Naive B cell (primary cell): Measurements from ENCODE around the gene ATP9B. TPM values are rescaled to one million over a fixed set of nuclear protein-coding genes. Genes with fewer than 3 reads are reported as not detected.
"Not testable (repeated sequence)": the region's sequence is repeated elsewhere in the genome, so short reads cannot be mapped to it uniquely, and the experiment has no call there.

Experiments used
- ATAC-seq, 2 donors: fragments of 150-1000 bp; cut with Tn5 transposase; 2 replicates each; pipeline ENCODE4 v1.10.0; 2021; ENCODE audit warnings: low read depth in 2 of 2, mild to moderate bottlenecking in 2 of 2, moderate library complexity in 2 of 2
- DNase-seq: peaks from one replicate; pipeline ENCODE4 v3.0.0; 2022
- H3K27ac Mint-ChIP-seq, 6 donors: one replicate each; pipeline ENCODE4 v1.8.0; 2020 to 2022; ENCODE audit warnings: mild to moderate bottlenecking in 6 of 6, mixed read lengths in 6 of 6, moderate library complexity in 5 of 6, inconsistent platforms in 2 of 6
- H3K27me3 Mint-ChIP-seq, 3 donors: one replicate each; pipeline ENCODE4 v1.8.0; 2021 to 2022; ENCODE audit warnings: mixed read lengths in 3 of 3, mild to moderate bottlenecking in 1 of 3
- H3K36me3 Mint-ChIP-seq, 2 donors: one replicate each; pipeline ENCODE4 v1.8.0; 2020 to 2022; ENCODE audit warnings: mixed read lengths in 2 of 2, inconsistent platforms in 1 of 2, mild to moderate bottlenecking in 1 of 2
- H3K4me1 Mint-ChIP-seq, 3 donors: one replicate each; pipeline ENCODE4 v1.8.0; 2020 to 2022; ENCODE audit warnings: mixed read lengths in 3 of 3, inconsistent platforms in 1 of 3, mild to moderate bottlenecking in 1 of 3, moderate library complexity in 1 of 3
- H3K4me3 Mint-ChIP-seq, 8 donors: one replicate each; pipeline ENCODE4 v1.8.0; 2020 to 2022; ENCODE audit warnings: mild to moderate bottlenecking in 8 of 8, mixed read lengths in 8 of 8, moderate library complexity in 8 of 8, inconsistent platforms in 2 of 8
- H3K9me3 Mint-ChIP-seq, 7 donors: one replicate each; pipeline ENCODE4 v1.8.0; 2020 to 2022; ENCODE audit warnings: mixed read lengths in 7 of 7, mild to moderate bottlenecking in 5 of 7, inconsistent platforms in 2 of 7, moderate library complexity in 1 of 7
- polyA plus RNA-seq, 6 donors: library from polyadenylated mRNA; unstranded; fragments of 300-500 nt; fragmentation: Illumina TruSeq; gene quantifications; one replicate each; pipeline ENCODE4 v1.2.3, GENCODE V29; 2021; ENCODE audit warnings: low read depth in 6 of 6

ATP9B gene
- polyA plus RNA-seq, 6 donors from 2014 or later: 14.7 to 27.6 (median 16.3) TPM

DNA sequence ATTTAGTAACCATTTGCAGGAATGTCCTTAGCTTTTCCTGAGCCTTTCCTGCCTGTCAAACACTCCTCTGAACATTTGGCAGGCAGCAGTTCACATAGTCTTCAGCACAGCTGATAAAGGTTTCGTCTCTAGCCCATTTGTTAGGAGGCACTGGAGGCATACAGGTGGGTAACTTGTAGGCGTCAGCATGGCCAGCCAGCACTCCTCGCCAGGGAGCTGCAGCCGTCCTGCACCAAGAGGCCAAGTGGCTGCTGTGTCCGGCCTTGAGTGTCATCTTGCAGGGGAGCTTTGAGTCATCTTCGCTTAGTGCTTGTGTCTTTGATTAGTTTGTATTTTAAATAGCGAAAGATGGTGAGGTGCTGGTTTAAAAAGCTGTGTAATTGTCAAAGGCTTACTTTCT lies 206.3 kb downstream of the ATP9B start:
- Mint-ChIP-seq H3K4me1 (peaks cover 0 to 12% (median 5%) of the 10 kb centered on the region in 3 donors), H3K27me3 (no peaks in the 10 kb centered on the region), H3K4me3 (no peak overlapping the region), H3K27ac (peak overlapping the region in 1 of 6 donors; percentile 56), H3K9me3 (peaks cover 0 to 2% (median 0%) of the 10 kb centered on the region in 7 donors), H3K36me3 (peaks cover 29 to 42% of the 10 kb centered on the region in 2 donors)
- ATAC-seq: no peak
- DNase-seq: no peak

DNA sequence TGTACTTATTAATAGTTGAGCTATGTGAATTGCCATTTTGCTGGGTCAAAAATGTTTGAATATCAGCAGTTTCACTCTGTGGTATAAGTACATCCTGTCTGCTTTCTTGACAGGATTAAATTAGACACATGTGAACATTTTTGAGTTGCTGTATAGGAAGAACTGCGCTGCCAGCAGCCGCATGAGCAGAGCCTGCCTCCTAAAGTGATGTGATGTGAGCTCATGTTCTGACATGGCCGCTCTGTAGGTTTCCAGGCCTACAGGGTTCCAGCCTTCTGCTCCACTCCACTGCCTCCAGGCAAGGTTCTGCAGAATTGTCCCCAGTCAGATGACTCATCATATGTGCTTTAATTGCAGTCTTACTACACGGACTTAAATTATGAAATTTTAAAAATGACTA lies 206.8 kb downstream of the ATP9B start:
- ATAC-seq (no peak), DNase-seq (no peak)
- peaks cover 24 to 42% of the 10 kb centered on the region in 2 donors for H3K36me3 Mint-ChIP-seq
- H3K4me1 Mint-ChIP-seq: peaks cover 0 to 12% (median 5%) of the 10 kb centered on the region in 3 donors
- H3K27ac Mint-ChIP-seq: peak overlapping the region in 1 of 6 donors; percentile 26
- no peaks in the 10 kb centered on the region for H3K27me3 Mint-ChIP-seq
- peaks cover 0 to 2% (median 0%) of the 10 kb centered on the region in 7 donors for H3K9me3 Mint-ChIP-seq
- H3K4me3 Mint-ChIP-seq: no peak overlapping the region

DNA sequence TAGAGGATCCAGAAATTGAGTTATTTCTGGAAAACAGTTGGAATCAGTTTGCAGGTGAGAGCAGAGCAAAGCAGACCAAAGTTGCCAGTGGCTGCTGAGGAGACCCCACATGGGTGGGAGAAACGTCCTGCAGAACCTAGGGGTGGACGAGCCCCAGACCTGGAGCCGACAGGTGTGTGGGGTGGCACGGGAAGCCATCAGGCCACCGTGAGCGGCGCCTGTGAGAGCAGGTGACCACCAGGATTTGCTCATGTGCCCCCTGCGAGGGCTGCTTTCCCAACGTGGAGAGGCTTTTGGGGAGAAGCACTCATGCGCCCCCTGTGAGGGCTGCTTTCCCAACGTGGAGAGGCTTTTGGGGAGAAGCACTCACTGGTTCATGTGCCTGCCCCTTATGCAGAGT lies 209.7 kb downstream of the ATP9B start:
- Mint-ChIP-seq H3K9me3 (peaks cover 0 to under 1% (median 0%) of the 10 kb centered on the region in 7 donors), H3K36me3 (peaks cover 22 to 41% of the 10 kb centered on the region in 2 donors), H3K4me1 (peaks cover 0 to 7% (median 5%) of the 10 kb centered on the region in 3 donors), H3K27ac (no peak overlapping the region), H3K4me3 (no peak overlapping the region), H3K27me3 (no peaks in the 10 kb centered on the region)
- no peak for DNase-seq
- no peak for ATAC-seq

DNA sequence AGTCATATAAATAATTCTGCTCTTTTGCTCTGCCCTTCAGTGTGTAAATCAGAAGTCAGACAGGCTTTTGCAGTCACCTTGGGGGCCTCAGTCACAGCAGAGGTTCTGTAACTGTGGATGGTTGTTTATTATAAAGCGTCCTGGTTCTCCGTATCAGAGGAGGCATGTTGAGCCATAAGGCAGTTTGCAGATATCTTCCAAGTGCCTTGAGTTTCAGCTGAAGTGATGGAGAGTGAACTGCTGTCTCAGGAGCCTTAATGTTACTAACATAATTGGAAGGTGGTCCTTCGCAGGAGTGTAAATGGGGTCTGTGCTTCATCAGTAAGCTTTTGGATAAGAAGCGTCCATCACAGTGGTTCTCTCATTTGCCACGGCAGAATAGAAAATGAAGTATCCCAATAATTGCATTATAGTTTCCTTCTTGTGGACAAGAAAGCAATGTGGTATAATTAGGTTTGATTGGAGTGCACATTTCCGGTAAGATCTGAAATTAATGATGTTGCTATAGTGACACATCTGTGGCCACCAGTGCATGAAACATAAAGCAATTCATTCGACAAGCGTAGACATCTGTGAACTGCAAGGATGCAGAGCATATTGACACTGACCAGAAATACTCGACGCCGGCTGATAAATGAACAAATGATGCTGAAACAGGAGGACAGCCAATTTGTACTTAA lies 214.1 kb downstream of the ATP9B start:
- no peaks in the 10 kb centered on the region for H3K27me3 Mint-ChIP-seq
- H3K27ac Mint-ChIP-seq: no peak overlapping the region
- H3K4me3 Mint-ChIP-seq: no peak overlapping the region
- ATAC-seq (no peak), DNase-seq (no peak)
- H3K36me3 Mint-ChIP-seq: peaks cover 20 to 38% of the 10 kb centered on the region in 2 donors
- no peaks in the 10 kb centered on the region for H3K4me1 Mint-ChIP-seq
- peaks cover 0 to 5% (median 4%) of the 10 kb centered on the region in 7 donors for H3K9me3 Mint-ChIP-seq

DNA sequence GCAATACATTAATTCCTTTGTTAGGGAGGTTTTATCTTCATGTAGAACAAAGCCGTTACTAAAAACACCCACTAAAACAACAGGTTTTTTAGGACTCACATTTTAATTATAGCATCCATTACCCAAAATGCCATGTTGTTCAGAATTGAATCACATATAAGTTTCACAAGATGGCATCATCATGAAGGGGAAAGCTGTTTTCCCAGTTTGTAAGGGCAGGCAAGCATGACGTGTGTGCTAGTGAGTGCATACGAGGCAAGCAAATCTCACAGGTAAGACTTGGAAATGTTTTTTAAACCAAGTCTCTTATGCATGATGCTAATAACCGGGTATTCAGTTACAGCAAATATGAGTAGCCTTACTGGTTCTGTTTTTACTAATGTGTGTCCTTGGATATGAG lies 214.7 kb downstream of the ATP9B start:
- peaks cover 14 to 33% of the 10 kb centered on the region in 2 donors for H3K36me3 Mint-ChIP-seq
- no peak overlapping the region for H3K27ac Mint-ChIP-seq
- DNase-seq (no peak), ATAC-seq (no peak)
- no peaks in the 10 kb centered on the region for H3K27me3 Mint-ChIP-seq
- H3K9me3 Mint-ChIP-seq: peaks cover 0 to 7% (median 4%) of the 10 kb centered on the region in 7 donors
- no peaks in the 10 kb centered on the region for H3K4me1 Mint-ChIP-seq
- no peak overlapping the region for H3K4me3 Mint-ChIP-seq

DNA sequence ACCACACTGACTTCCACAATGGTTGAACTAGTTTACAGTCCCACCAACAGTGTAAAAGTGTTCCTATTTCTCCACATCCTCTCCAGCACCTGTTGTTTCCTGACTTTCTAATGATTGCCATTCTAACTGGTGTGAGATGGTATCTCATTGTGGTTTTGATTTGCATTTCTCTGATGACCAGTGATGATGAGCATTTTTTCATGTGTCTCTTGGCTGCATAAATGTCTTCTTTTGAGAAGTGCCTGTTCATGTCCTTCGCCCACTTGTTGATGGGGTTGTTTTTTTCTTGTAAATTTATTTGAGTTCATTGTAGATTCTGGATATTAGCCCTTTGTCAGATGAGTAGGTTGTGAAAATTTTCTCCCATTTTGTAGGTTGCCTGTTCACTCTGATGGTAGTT lies 216.0 kb downstream of the ATP9B start:
- not testable (repeated sequence) for H3K4me3 Mint-ChIP-seq, H3K4me1 Mint-ChIP-seq, H3K27me3 Mint-ChIP-seq, ATAC-seq, DNase-seq, H3K27ac Mint-ChIP-seq
- Mint-ChIP-seq H3K36me3 (peaks cover 21 to 27% of the 10 kb centered on the region in 2 donors), H3K9me3 (peaks cover 0 to 11% (median 4%) of the 10 kb centered on the region in 7 donors)

DNA sequence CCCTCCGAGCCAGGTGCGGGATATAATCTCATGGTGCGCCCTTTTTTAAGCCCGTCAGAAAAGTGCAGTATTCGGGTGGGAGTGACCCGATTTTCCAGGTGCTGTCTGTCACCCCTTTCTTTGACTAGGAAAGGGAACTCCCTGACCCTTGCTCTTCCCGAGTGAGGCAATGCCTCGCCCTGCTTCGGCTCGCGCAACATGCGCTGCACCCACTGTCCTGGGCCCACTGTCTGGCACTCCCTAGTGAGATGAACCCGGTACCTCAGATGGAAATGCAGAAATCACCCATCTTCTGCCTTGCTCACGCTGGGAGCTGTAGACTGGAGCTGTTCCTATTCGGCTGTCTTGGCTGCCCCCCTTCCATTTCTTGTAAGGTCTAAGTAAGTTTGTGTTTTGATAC lies 221.2 kb downstream of the ATP9B start:
- not testable (repeated sequence) for H3K4me1 Mint-ChIP-seq, H3K27me3 Mint-ChIP-seq

DNA sequence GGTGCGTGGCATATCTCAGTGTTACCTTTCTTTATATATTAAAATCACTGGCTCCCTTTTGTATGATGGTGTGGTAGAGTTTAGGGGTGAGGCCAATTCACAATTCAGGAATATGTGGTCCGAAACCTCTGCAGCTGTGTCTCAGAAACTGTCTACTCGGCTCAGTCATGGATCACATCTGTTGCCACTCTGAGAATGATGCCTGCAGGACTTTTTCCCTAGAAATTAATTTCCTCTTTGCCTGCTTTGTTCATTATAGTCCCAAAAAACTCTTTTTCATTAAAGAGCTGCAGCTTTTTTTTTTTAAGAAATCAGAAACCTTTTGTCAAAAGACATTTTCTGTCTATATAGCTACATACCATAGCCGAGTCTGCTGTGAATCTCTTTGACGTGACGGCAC lies 221.7 kb downstream of the ATP9B start:
- ATAC-seq: no peak
- DNase-seq: no peak
- H3K9me3 Mint-ChIP-seq: peaks cover 0 to 8% (median 3%) of the 10 kb centered on the region in 7 donors
- no peaks in the 10 kb centered on the region for H3K27me3 Mint-ChIP-seq
- no peak overlapping the region for H3K4me3 Mint-ChIP-seq
- no peaks in the 10 kb centered on the region for H3K4me1 Mint-ChIP-seq
- no peak overlapping the region for H3K27ac Mint-ChIP-seq
- peaks cover 16 to 25% of the 10 kb centered on the region in 2 donors for H3K36me3 Mint-ChIP-seq

More for the DNA sequence above, 221.2 kb downstream of the ATP9B start:
- not testable (repeated sequence) for DNase-seq, H3K9me3 Mint-ChIP-seq, ATAC-seq, H3K4me3 Mint-ChIP-seq, H3K27ac Mint-ChIP-seq
- peaks cover 16 to 22% of the 10 kb centered on the region in 2 donors for H3K36me3 Mint-ChIP-seq

DNA sequence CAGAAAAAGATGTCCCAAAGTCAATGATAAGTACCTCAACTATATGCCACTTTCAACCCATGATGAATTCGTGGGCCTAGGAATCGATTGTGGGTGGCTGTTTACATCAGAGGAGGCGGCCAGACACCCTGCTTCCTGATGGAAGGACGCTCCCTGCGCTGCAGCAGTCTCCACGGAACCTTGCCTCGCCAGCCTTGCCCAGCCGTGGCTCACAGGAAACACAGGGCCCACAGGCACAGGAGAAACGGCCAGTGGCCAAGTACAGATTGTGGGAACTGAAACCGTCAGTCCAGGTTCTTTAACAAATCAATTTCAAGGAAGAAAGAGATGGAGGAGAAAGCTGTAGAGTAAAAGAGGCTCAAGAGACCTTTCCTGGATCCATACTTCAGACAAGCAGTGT lies 225.0 kb downstream of the ATP9B start:
- H3K27me3 Mint-ChIP-seq: no peaks in the 10 kb centered on the region
- H3K4me1 Mint-ChIP-seq: peaks cover 0 to 2% (median 2%) of the 10 kb centered on the region in 3 donors
- ATAC-seq (no peak), DNase-seq (no peak)
- H3K27ac Mint-ChIP-seq: no peak overlapping the region
- H3K4me3 Mint-ChIP-seq: no peak overlapping the region
- H3K9me3 Mint-ChIP-seq: peaks cover 0 to 2% (median 0%) of the 10 kb centered on the region in 7 donors
- H3K36me3 Mint-ChIP-seq: peaks cover 33% of the 10 kb centered on the region in 2 donors

DNA sequence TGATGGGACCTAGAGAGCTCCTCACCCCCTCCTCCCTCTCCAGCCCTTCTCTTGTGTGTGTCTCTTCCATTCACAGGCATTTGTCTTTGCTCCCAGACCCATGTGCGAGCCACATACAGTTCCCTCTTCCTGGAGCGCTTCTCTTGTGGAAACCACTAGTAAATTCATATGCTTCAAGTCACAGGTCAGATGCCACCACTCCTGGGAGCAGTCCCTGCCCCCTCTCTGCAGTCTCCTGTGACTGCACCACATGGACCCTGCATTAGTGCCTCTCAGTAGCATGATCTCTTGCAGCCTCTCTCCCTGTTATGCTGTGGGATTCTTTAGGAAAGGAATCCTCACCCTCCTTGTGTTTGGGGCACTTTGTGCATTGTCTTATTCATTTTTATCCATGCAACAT lies 230.1 kb downstream of the ATP9B start:
- H3K27ac Mint-ChIP-seq: peak overlapping the region in 1 of 6 donors; percentile 81
- H3K9me3 Mint-ChIP-seq: no peaks in the 10 kb centered on the region
- H3K4me3 Mint-ChIP-seq: no peak overlapping the region
- no peak for DNase-seq
- peaks cover 0 to 9% (median 2%) of the 10 kb centered on the region in 3 donors for H3K4me1 Mint-ChIP-seq
- no peaks in the 10 kb centered on the region for H3K27me3 Mint-ChIP-seq
- no peak for ATAC-seq
- H3K36me3 Mint-ChIP-seq: peaks cover 19 to 32% of the 10 kb centered on the region in 2 donors

DNA sequence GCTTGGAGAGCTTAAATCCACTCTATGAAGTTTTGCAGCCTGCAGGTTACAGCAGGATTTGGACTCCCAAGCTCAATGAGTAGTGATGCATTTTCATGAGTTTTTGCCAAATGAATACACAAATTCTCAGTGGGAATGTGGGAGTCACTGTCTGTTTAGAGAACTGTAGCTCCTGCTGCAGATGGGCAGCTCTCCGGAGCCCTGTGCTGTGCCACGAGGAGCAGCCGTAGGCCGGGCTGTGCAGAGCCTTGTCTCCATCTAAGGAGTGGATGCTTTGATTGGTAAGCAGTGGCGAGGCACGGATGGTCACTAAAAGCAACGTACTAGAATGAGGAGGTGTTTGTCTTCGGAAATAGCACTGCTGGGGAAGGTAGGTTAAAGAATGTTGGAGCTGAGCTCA lies 230.5 kb downstream of the ATP9B start:
- Mint-ChIP-seq H3K36me3 (peaks cover 14 to 32% of the 10 kb centered on the region in 2 donors), H3K4me1 (peaks cover 0 to 9% (median 2%) of the 10 kb centered on the region in 3 donors), H3K9me3 (no peaks in the 10 kb centered on the region), H3K27me3 (no peaks in the 10 kb centered on the region), H3K4me3 (no peak overlapping the region), H3K27ac (no peak overlapping the region)
- ATAC-seq (no peak), DNase-seq (no peak)

DNA sequence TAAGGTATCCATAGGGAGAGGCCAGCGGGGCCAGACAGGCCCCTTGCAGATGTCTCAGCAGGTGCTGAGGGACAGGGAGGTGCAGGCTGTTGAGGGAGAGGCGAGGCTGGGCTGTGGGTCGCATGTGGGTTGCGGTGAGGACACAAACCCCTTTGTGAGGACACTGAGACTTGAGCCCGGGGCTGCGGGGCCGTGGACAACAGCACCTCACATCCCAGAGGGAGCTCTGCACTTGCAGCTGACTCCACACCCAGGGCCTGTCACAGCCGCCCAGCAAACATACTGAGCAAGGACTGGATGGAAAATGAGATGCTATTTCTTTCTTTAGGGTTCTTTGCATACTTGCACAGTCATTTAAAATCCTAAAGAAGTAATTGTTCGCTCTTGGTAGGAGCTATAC lies 231.2 kb downstream of the ATP9B start:
- Mint-ChIP-seq H3K27me3 (no peaks in the 10 kb centered on the region), H3K4me3 (no peak overlapping the region), H3K4me1 (peaks cover 0 to 9% (median 2%) of the 10 kb centered on the region in 3 donors), H3K9me3 (no peaks in the 10 kb centered on the region), H3K36me3 (peaks cover 13 to 32% of the 10 kb centered on the region in 2 donors), H3K27ac (peak overlapping the region in 2 of 6 donors; percentile 53 to 87)
- ATAC-seq (no peak), DNase-seq (no peak)

DNA sequence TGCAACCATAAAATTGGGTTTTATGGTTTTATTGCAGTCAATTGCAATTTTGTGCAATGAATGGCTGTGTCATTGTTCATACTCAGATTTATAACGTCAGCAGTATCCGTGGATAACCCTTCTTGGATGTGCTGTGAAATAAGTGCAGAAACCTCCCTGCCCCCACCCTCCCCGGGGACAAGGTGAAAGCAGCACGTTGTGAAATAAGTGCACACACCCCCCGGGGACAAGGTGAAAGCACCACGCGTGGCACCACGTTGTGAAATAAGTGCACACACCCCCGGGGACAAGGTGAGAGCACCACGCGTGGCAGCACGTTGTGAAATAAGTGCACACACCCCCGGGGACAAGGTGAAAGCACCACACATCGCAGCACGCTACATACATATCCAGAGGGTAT lies 232.9 kb downstream of the ATP9B start:
- H3K4me1 Mint-ChIP-seq: peaks cover 0 to 9% (median 1%) of the 10 kb centered on the region in 3 donors
- no peaks in the 10 kb centered on the region for H3K27me3 Mint-ChIP-seq
- DNase-seq (no peak), ATAC-seq (no peak)
- no peak overlapping the region for H3K4me3 Mint-ChIP-seq
- no peak overlapping the region for H3K27ac Mint-ChIP-seq
- no peaks in the 10 kb centered on the region for H3K9me3 Mint-ChIP-seq
- peaks cover 9 to 25% of the 10 kb centered on the region in 2 donors for H3K36me3 Mint-ChIP-seq

DNA sequence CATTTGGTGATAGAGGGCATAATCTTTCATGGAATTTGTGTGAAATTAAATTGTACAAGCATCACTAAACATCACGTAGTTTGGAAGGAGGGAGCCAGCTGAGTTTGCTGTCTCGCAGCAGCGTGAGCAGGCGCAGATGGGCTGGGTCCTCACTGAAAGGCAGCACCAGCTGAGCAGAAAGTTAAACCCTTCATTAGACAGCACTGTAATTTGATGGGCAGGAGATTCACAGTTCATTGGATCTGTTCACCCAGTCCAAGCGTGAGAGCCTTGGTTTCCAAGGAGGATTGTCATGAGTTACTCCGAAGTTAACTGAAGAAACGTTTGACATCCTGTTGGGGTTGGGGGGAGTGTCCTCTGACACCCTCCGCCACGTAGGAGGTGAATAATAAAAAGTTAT lies 236.7 kb downstream of the ATP9B start:
- peaks cover 19 to 20% of the 10 kb centered on the region in 2 donors for H3K36me3 Mint-ChIP-seq
- H3K4me3 Mint-ChIP-seq: no peak overlapping the region
- no peaks in the 10 kb centered on the region for H3K9me3 Mint-ChIP-seq
- peak overlapping the region in 1 of 6 donors; percentile 13 for H3K27ac Mint-ChIP-seq
- no peaks in the 10 kb centered on the region for H3K27me3 Mint-ChIP-seq
- DNase-seq (no peak), ATAC-seq (no peak)
- peaks cover 0 to 5% (median 4%) of the 10 kb centered on the region in 3 donors for H3K4me1 Mint-ChIP-seq
